Progenitor cell of endocrine pancreas (in vitro differentiated cells): ENCODE data around the gene FCN2. TPM values are rescaled to one million over a fixed set of nuclear protein-coding genes. Genes with fewer than 3 reads are reported as not detected.

ENCODE experiments used
- DNase-seq: peaks from one replicate; pipeline ENCODE4 v3.0.0; 2021; ENCODE audit warnings: low spot score; ENCODE audit not compliant: unreplicated experiment
- H3K27ac Mint-ChIP-seq: 2 replicates; pipeline ENCODE4 v1.8.0; 2021; ENCODE audit warnings: mild to moderate bottlenecking, moderate library complexity, mixed read lengths
- H3K27me3 Mint-ChIP-seq: 2 replicates; pipeline ENCODE4 v1.8.0; 2021; ENCODE audit warnings: mixed read lengths
- H3K36me3 Mint-ChIP-seq: 2 replicates; pipeline ENCODE4 v1.8.0; 2022; ENCODE audit warnings: mixed read lengths; ENCODE audit not compliant: insufficient read depth
- H3K4me1 Mint-ChIP-seq: 2 replicates; pipeline ENCODE4 v1.8.0; 2021; ENCODE audit warnings: low read depth, mixed read lengths
- H3K4me3 Mint-ChIP-seq: 2 replicates; pipeline ENCODE4 v1.8.0; 2021; ENCODE audit warnings: low read depth, mild to moderate bottlenecking, moderate library complexity, mixed read lengths
- H3K9me3 Mint-ChIP-seq: 2 replicates; pipeline ENCODE4 v1.8.0; 2021; ENCODE audit warnings: low read depth, mixed read lengths
- total RNA-seq: library from RNA; stranded (reverse); gene quantifications from 2 replicates; pipeline ENCODE4 v1.2.1, GENCODE V29; 2021
- TF ChIP-seq, protein P1 (sequence below): fragments of 200-600 bp; sonication (generic); IDR thresholded peaks from one replicate; pipeline ENCODE4 v1.5.0; 2021; ENCODE audit warnings: antibody characterized with exemption, mild to moderate bottlenecking; ENCODE audit not compliant: unreplicated experiment

FCN2 gene
- total RNA-seq, 1 donor from 2014 or later = not detected

DNA sequence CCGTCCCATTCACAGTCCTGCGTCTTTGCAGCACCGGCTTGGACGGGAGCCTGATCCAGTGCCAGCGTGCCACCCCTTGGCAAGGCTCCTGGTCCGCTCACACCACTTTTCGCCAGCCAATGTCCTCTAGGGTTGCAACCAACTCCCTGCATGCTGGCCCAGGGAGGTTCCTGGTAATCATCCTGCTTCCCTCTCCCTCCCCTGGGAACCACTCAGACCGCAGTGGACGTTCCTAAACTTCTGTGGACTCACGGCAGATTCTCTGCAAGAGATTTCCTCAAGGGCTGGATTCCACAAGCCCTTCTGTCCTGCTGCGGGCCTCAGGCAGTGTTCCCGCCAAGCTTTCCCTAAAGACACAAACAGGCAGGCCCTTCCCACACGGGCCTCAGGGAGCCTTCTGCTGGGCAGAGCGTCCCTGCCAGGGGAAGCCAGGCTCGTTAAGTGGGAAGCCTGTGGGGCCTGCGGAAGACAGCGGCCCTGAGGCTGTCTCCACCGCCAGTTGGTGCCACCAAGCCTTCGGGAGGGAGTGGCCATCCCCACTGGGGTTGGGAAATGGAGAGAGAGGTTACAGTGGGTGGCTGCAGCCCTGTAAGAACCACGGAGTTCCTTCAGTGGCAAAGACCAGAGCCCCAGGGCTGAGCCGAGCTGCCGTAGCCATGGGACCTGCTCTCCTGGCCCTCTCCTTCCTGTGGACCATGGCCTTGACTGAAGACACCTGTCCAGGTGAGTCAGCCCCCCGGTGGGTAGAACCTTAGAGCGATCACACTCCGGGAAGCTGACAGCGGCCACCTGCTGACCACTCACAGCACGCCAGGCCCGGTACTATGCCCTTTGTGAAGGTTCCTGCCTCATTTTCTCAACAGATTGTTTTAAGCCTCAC lies 16.4 kb upstream of the FCN2 start:
- no peak for DNase-seq
- Mint-ChIP-seq H3K36me3 (no peaks in the 10 kb centered on the region), H3K9me3 (no peaks in the 10 kb centered on the region), H3K27ac (no peak overlapping the region), H3K27me3 (peaks cover 5% of the 10 kb centered on the region), H3K4me1 (no peaks in the 10 kb centered on the region), H3K4me3 (no peak overlapping the region)
- TF ChIP-seq, protein P1, sequence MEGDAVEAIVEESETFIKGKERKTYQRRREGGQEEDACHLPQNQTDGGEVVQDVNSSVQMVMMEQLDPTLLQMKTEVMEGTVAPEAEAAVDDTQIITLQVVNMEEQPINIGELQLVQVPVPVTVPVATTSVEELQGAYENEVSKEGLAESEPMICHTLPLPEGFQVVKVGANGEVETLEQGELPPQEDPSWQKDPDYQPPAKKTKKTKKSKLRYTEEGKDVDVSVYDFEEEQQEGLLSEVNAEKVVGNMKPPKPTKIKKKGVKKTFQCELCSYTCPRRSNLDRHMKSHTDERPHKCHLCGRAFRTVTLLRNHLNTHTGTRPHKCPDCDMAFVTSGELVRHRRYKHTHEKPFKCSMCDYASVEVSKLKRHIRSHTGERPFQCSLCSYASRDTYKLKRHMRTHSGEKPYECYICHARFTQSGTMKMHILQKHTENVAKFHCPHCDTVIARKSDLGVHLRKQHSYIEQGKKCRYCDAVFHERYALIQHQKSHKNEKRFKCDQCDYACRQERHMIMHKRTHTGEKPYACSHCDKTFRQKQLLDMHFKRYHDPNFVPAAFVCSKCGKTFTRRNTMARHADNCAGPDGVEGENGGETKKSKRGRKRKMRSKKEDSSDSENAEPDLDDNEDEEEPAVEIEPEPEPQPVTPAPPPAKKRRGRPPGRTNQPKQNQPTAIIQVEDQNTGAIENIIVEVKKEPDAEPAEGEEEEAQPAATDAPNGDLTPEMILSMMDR = no peak

DNA sequence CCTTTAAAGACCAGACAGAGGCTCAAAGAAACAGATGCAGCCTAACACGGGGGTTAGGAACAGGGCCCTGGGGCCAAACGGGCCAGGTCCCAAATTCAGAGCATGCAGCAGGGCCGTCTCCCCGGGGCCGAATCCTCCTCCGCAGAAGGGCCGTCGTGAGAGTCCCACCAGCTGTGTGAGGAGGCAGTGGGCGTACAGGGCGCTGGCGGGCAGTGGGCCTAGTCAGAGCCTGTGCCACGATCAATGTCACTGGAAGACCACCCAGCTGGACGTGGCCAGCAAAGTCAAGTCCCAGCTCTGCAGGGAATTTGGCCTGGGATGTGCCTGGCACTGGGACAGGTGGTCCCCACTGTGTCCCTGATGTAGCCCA lies 15.8 kb upstream of the FCN2 start:
- Mint-ChIP-seq H3K4me1 (no peaks in the 10 kb centered on the region), H3K27me3 (peaks cover 2% of the 10 kb centered on the region), H3K36me3 (no peaks in the 10 kb centered on the region), H3K9me3 (no peaks in the 10 kb centered on the region), H3K27ac (no peak overlapping the region), H3K4me3 (no peak overlapping the region)
- DNase-seq = no peak
- TF ChIP-seq, protein P1 = no peak

DNA sequence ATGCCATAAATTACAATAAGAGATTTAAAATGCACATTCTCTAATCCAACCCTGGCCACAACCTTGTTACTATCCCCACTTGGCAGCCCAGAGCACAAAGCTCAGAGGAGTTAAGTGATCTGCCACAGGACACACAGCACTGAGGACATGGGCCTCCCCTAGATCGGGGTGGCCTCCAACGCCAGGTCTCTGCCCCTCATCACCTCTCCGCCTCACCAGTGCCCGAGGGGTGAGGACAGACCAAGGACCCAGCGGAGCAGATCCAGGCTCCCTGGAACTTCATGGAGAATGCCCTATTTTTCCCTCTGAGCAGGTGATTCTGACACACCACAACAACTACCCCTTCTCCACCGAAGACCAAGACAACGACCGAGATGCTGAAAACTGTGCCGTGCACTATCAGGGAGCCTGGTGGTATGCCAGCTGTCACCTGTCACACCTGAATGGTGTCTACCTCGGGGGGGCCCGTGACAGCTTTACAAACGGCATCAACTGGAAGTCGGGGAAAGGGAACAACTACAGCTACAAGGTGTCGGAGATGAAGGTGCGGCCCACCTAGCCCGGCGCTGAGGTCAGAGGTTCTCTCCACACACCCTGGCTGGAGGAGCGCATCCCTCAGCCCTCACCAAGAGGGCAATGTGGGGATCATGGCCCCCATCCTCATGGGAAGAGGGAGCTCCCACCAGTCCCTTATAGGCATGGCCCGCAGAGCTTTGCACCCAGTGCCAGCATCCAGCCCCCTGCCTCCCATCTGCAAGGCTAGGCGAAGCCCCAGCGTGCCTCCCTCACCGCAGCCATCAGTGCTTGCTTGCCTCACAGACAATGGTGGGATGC lies 12.5 kb upstream of the FCN2 start:
- no peaks in the 10 kb centered on the region for H3K9me3 Mint-ChIP-seq
- H3K4me1 Mint-ChIP-seq = no peaks in the 10 kb centered on the region
- no peak overlapping the region for H3K27ac Mint-ChIP-seq
- no peaks in the 10 kb centered on the region for H3K36me3 Mint-ChIP-seq
- peaks cover 3% of the 10 kb centered on the region for H3K27me3 Mint-ChIP-seq
- H3K4me3 Mint-ChIP-seq = no peak overlapping the region
- TF ChIP-seq, protein P1 = no peak
- DNase-seq = no peak

DNA sequence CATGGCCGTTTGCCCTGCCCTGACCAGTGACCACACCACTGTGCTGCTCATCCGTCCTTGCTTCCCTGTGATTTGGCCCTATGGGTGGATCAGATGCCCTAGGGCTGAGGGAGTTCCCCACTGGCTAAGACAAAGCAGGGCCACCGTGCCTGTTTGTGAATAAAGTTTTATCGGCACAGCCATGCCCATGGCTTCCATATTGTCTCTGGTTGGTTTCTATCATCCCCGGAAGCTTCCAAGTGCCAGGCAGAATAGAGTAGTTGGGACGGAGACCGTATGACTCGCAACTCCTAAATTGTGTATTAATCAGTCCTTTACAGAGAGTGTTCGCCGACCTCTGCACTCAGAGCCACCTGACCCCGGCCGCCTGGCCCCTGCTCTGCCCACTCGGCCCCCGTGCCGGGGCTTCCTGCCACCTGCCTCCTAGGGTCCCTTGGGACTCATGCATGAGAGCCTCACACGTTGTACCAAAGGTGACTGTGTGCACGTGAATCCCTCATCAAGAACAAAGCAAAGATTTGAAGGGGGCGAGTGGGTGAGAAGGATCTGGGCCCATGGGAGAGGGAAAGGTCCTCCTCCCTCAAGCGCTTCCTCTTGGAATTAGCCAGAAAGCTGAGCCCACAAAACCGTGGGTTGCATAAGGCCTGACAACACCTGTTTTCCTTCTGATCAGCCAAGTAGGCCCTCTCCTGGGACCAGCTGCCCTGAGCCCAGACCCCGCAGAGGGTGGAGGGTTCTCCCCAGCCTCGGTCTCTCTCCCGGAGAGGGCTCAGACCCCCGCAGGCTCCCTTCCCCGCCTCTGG lies 11.7 kb upstream of the FCN2 start:
- no peak overlapping the region for H3K27ac Mint-ChIP-seq

More for the DNA sequence above, 11.7 kb upstream of the FCN2 start:
- Mint-ChIP-seq H3K4me1 (no peaks in the 10 kb centered on the region), H3K9me3 (no peaks in the 10 kb centered on the region), H3K36me3 (no peaks in the 10 kb centered on the region), H3K27me3 (peaks cover 3% of the 10 kb centered on the region), H3K4me3 (no peak overlapping the region)
- TF ChIP-seq, protein P1 = no peak
- DNase-seq = no peak
